Nasal cavity respiratory epithelium epithelial cell of viscerocranial mucosa (primary cell): ENCODE results near the gene RHOBTB3. TPM values are rescaled to one million over a fixed set of nuclear protein-coding genes. Genes with fewer than 3 reads are reported as not detected.

Experiments used
- total RNA-seq: library from RNA; depleted of rRNA; stranded (reverse); fragments of >200 nt; gene quantifications from 2 replicates; pipeline ENCODE4 v1.2.3, GENCODE V29; 2014

RHOBTB3 gene
- total RNA-seq: 3.4 and 48.1 TPM in 2 replicates

GRCh38 chr5:95730730-95731570 is at the start of gene RHOBTB3:
RHOBTB3 (plus strand) TSS chr5:95731336; CDS start chr5:95731683, 347 bp downstream.

GRCh38 chr5:95682891-95683290 is 48.2 kb upstream of the RHOBTB3 start, which contains the start of gene SPATA9:
SPATA9 (minus strand) TSS chr5:95682991; CDS start chr5:95682854, 137 bp downstream.

GRCh38 chr5:95822542-95823181 is 91.5 kb downstream of the RHOBTB3 start, which contains the start of gene GLRX:
GLRX (minus strand) TSS chr5:95822726; CDS start chr5:95822662, 64 bp downstream.

Other genes starting within 250 kb of the RHOBTB3 start
- 123 and 132 TPM in 2 replicates for gene SKIC3, start 176.4 kb upstream of the RHOBTB3 start, total RNA-seq
- 9.9 and 13.9 TPM in 2 replicates for gene ARSK, start 176.2 kb upstream of the RHOBTB3 start, total RNA-seq
- gene GPR150, start 111.2 kb upstream of the RHOBTB3 start, total RNA-seq: under 0.01 and 0.21 TPM in 2 replicates
- 2.4 and 3.8 TPM in 2 replicates for gene RFESD, start 84.6 kb upstream of the RHOBTB3 start, total RNA-seq
- gene SPATA9, start 48.3 kb upstream of the RHOBTB3 start, total RNA-seq: not detected in 2 replicates
- gene GLRX, start 91.4 kb downstream of the RHOBTB3 start, total RNA-seq: 10.3 and 14.0 TPM in 2 replicates
- gene ELL2, start 230.5 kb downstream of the RHOBTB3 start, total RNA-seq: 117 and 132 TPM in 2 replicates